ENCODE results near the gene PROP1. TPM values are rescaled to one million over a fixed set of nuclear protein-coding genes. Genes with fewer than 3 reads are reported as not detected.

The PROP1 gene
- total RNA-seq, 1 experiment from 2014 or later: not detected

DNA sequence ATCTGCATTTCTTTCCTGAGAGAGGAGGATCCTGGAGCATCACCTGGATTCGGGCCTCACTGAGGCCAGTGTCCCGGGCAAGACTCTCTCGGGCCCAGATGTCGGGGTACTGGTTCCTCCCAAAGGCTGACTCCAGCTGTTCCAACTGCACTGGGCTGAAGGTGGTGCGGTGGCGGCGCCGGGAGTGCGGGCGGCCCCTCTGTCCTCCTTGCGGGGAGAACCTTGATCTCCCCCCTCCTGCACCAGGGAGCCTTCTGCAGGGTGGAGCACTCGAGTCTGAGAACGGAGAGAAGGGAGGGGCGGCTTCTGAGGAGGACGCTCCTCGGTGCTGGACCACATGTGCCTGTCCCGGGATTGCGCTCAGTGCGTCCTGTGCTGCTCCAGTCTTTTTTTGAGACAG lies 2.0 kb downstream of the PROP1 start:
- Histone ChIP-seq H3K4me2 (ENCODE audit: low read length) (no peak overlapping the region), H3K79me2 (ENCODE audit: insufficient read depth, low read length) (no peaks in the 10 kb centered on the region), H3K27me3 (ENCODE audit: insufficient read depth, low read length) (peaks cover 7% of the 10 kb centered on the region), H3K4me1 (ENCODE audit: control insufficient read depth in 1 of 2, insufficient read depth in 2 of 2, low read length in 2 of 2) (no peaks in the 10 kb centered on the region), H3K36me3 (ENCODE audit: control insufficient read depth in 1 of 2, insufficient read depth in 2 of 2, low read length in 2 of 2) (no peaks in the 10 kb centered on the region), H3K9me2 (ENCODE audit: insufficient read depth) (no peaks in the 10 kb centered on the region), H3K9me3 (ENCODE audit: control insufficient read depth in 1 of 2, insufficient read depth in 1 of 2, low read depth in 1 of 2, low read length in 2 of 2) (no peaks in the 10 kb centered on the region), H3K4me3 (replicated peaks in 1 of 2; ENCODE audit: low read depth in 1 of 2, low read length in 2 of 2) (no peak overlapping the region), H4K20me1 (ENCODE audit: insufficient read depth) (no peaks in the 10 kb centered on the region), H3K27ac (ENCODE audit: low read depth, low read length) (no peak overlapping the region), H2AFZ (ENCODE audit: low read depth, low read length, poor library complexity, severe bottlenecking) (no peak overlapping the region), H3K9ac (ENCODE audit: low read length) (no peak overlapping the region)
- CTCF ChIA-PET: no interaction called here
- ATAC-seq: no peak
- intact Hi-C loops (cut with micrococcal nuclease): no loop called here
- POLR2A ChIA-PET: no interaction called here
- DNase-seq (ENCODE audit: low read depth, low spot score): no peak
- RAD21 ChIA-PET (ENCODE audit: low non-redundant PET in 1 of 2, low total read pairs in 2 of 2, uncharacterized antibody in 2 of 2, unreplicated experiment in 2 of 2): no interaction called here
- no TSS peak for BruUV-seq (replicated peaks)
- TF ChIP-seq RAD21 (IDR thresholded peaks at IDR 0.05; ENCODE audit: low read depth): no peak

DNA sequence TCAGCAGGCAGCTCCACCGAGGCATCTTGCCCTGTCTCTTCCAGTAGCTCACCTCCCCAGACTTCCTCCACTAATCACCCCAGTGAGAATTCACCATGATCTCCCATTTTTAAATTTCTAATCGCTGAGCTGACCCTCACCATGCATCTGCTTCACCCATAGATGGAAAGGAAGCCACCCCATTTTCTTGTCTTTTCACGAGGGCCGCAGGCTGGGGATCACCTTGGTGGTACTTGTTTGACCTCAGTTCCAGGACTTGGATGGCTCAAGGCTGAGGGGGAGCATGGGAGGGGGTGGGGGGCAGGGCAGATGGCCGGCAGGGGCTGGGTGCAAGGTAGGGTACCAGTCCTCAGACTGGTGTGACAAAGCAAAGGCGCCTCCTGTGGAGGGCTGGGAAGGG lies 3.6 kb downstream of the PROP1 start:
- no peak for ATAC-seq
- H3K27me3 ChIP-seq (ENCODE audit: insufficient read depth, low read length): no peaks in the 10 kb centered on the region; the same call in 1 of the 2 replicates
- POLR2A ChIA-PET: no interaction called here

DNA sequence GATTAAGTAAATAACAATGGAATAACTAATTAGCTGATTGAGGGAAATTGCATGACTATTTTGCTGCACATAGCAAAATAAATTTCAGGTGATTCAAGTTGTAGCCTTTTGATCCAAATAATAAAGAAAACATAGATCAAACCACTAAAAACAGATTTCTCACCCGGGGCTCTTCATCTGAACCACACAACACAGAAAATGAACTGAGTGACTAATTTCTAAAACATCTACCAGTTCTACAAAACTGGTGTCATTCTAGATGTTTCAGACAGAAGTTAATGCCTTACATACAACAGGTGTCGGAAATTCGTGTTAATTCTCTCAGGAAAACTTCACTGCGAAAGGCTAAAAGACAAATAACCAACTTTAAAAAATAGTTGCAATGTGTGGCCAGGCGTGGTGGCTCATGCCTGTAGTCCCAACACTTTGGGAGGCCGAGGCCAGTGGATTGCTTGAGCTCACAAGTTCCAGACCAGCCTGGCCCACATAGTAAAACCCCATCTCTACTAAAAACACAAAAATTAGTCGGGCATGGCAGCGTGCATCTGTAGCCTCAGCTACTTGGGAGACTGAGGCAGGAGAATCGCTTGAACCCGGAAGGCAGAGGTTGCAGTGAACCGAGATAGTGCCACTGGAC lies 6.9 kb downstream of the PROP1 start:
- H3K4me3 ChIP-seq (replicated peaks in 1 of 2; ENCODE audit: low read depth in 1 of 2, low read length in 2 of 2): no peak overlapping the region
- H3K9me2 ChIP-seq (ENCODE audit: insufficient read depth): no peaks in the 10 kb centered on the region
- ChIA-PET CTCF (no interaction called here), POLR2A (no interaction called here), RAD21 (ENCODE audit: low non-redundant PET in 1 of 2, low total read pairs in 2 of 2, uncharacterized antibody in 2 of 2, unreplicated experiment in 2 of 2) (no interaction called here)
- H3K36me3 ChIP-seq (ENCODE audit: control insufficient read depth in 1 of 2, insufficient read depth in 2 of 2, low read length in 2 of 2): no peaks in the 10 kb centered on the region
- H3K4me1 ChIP-seq (ENCODE audit: control insufficient read depth in 1 of 2, insufficient read depth in 2 of 2, low read length in 2 of 2): no peaks in the 10 kb centered on the region
- H4K20me1 ChIP-seq (ENCODE audit: insufficient read depth): no peaks in the 10 kb centered on the region
- no peak overlapping the region for H3K4me2 ChIP-seq (ENCODE audit: low read length)
- no peak overlapping the region for H3K9ac ChIP-seq (ENCODE audit: low read length)
- DNase-seq (ENCODE audit: low read depth, low spot score) (no peak), ATAC-seq (no peak)
- no peaks in the 10 kb centered on the region for H3K27me3 ChIP-seq (ENCODE audit: insufficient read depth, low read length)
- H3K9me3 ChIP-seq (ENCODE audit: control insufficient read depth in 1 of 2, insufficient read depth in 1 of 2, low read depth in 1 of 2, low read length in 2 of 2): no peaks in the 10 kb centered on the region
- no peaks in the 10 kb centered on the region for H3K79me2 ChIP-seq (ENCODE audit: insufficient read depth, low read length)
- BruUV-seq (replicated peaks): no TSS peak
- no peak overlapping the region for H3K27ac ChIP-seq (ENCODE audit: low read depth, low read length)
- no peak overlapping the region for H2AFZ ChIP-seq (ENCODE audit: low read depth, low read length, poor library complexity, severe bottlenecking)
- intact Hi-C loops (cut with micrococcal nuclease): no loop called here
- TF ChIP-seq ZNF274 (IDR thresholded peaks at IDR 0.05; ENCODE audit: low read depth, low read length) (no peak), SIN3A (IDR thresholded peaks at IDR 0.05; ENCODE audit: low read depth) (no peak), ELF1 (IDR thresholded peaks at IDR 0.05; ENCODE audit: borderline replicate concordance, low read depth) (no peak), ZFX (IDR thresholded peaks at IDR 0.05) (no peak), FOSL1 (IDR thresholded peaks at IDR 0.05; ENCODE audit: low read depth) (no peak), TCF7L2 (IDR thresholded peaks at IDR 0.05; ENCODE audit: borderline replicate concordance, extremely low read depth, insufficient read depth, insufficient read length) (no peak)
- TF ChIP-seq, protein P1, sequence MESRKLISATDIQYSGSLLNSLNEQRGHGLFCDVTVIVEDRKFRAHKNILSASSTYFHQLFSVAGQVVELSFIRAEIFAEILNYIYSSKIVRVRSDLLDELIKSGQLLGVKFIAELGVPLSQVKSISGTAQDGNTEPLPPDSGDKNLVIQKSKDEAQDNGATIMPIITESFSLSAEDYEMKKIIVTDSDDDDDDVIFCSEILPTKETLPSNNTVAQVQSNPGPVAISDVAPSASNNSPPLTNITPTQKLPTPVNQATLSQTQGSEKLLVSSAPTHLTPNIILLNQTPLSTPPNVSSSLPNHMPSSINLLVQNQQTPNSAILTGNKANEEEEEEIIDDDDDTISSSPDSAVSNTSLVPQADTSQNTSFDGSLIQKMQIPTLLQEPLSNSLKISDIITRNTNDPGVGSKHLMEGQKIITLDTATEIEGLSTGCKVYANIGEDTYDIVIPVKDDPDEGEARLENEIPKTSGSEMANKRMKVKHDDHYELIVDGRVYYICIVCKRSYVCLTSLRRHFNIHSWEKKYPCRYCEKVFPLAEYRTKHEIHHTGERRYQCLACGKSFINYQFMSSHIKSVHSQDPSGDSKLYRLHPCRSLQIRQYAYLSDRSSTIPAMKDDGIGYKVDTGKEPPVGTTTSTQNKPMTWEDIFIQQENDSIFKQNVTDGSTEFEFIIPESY (IDR thresholded peaks at IDR 0.05; ENCODE audit: extremely low read depth, insufficient replicate concordance, low read length): no peak
- TF ChIP-seq, protein P2, sequence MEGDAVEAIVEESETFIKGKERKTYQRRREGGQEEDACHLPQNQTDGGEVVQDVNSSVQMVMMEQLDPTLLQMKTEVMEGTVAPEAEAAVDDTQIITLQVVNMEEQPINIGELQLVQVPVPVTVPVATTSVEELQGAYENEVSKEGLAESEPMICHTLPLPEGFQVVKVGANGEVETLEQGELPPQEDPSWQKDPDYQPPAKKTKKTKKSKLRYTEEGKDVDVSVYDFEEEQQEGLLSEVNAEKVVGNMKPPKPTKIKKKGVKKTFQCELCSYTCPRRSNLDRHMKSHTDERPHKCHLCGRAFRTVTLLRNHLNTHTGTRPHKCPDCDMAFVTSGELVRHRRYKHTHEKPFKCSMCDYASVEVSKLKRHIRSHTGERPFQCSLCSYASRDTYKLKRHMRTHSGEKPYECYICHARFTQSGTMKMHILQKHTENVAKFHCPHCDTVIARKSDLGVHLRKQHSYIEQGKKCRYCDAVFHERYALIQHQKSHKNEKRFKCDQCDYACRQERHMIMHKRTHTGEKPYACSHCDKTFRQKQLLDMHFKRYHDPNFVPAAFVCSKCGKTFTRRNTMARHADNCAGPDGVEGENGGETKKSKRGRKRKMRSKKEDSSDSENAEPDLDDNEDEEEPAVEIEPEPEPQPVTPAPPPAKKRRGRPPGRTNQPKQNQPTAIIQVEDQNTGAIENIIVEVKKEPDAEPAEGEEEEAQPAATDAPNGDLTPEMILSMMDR (IDR thresholded peaks at IDR 0.05 in 2 of 3, conservative IDR thresholded peaks at IDR 0.05 in 1 of 3; ENCODE audit: borderline replicate concordance in 1 of 3, insufficient read depth in 1 of 3, low read depth in 2 of 3, low read length in 2 of 3): no peak

More for the DNA sequence above, 3.6 kb downstream of the PROP1 start:
- BruUV-seq (replicated peaks): no TSS peak
- H3K4me3 ChIP-seq (replicated peaks in 1 of 2; ENCODE audit: low read depth in 1 of 2, low read length in 2 of 2): no peak overlapping the region
- intact Hi-C loops (cut with micrococcal nuclease): no loop called here
- RAD21 ChIA-PET (ENCODE audit: low non-redundant PET in 1 of 2, low total read pairs in 2 of 2, uncharacterized antibody in 2 of 2, unreplicated experiment in 2 of 2): no interaction called here
- DNase-seq (ENCODE audit: low read depth, low spot score): no peak
- H3K4me2 ChIP-seq (ENCODE audit: low read length): no peak overlapping the region
- H3K9me2 ChIP-seq (ENCODE audit: insufficient read depth): no peaks in the 10 kb centered on the region
- no peaks in the 10 kb centered on the region for H3K79me2 ChIP-seq (ENCODE audit: insufficient read depth, low read length)
- CTCF ChIA-PET: interaction anchor here (1.3 kb wide), 1 partner anchor 83 kb away, joined by 3 read pairs; no protein-coding TSS in a partner anchor
- H3K36me3 ChIP-seq (ENCODE audit: control insufficient read depth in 1 of 2, insufficient read depth in 2 of 2, low read length in 2 of 2): no peaks in the 10 kb centered on the region
- H3K4me1 ChIP-seq (ENCODE audit: control insufficient read depth in 1 of 2, insufficient read depth in 2 of 2, low read length in 2 of 2): no peaks in the 10 kb centered on the region
- no peaks in the 10 kb centered on the region for H3K9me3 ChIP-seq (ENCODE audit: control insufficient read depth in 1 of 2, insufficient read depth in 1 of 2, low read depth in 1 of 2, low read length in 2 of 2)
- no peaks in the 10 kb centered on the region for H4K20me1 ChIP-seq (ENCODE audit: insufficient read depth)
- H3K27ac ChIP-seq (ENCODE audit: low read depth, low read length): no peak overlapping the region
- TF ChIP-seq EGR1 (IDR thresholded peaks at IDR 0.05; ENCODE audit: low read depth): no peak
- no peak overlapping the region for H2AFZ ChIP-seq (ENCODE audit: low read depth, low read length, poor library complexity, severe bottlenecking)
- no peak overlapping the region for H3K9ac ChIP-seq (ENCODE audit: low read length)
